B cell (primary cell): Measurements from ENCODE around the gene TNP2.

Source experiments
- EZH2 ChIP-seq: IDR thresholded peaks from 2 replicates; pipeline ENCODE4 v1.6.1; 2012; ENCODE audit warnings: borderline replicate concordance, low read depth, mild to moderate bottlenecking, moderate library complexity, low read length; ENCODE audit not compliant: insufficient read depth, poor library complexity, severe bottlenecking
- TF ChIP-seq, protein P1 (sequence below): fragments of 200-600 bp; IDR thresholded peaks from one replicate; pipeline ENCODE4 v1.8.0; 2022; ENCODE audit warnings: antibody characterized with exemption, mild to moderate bottlenecking

DNA sequence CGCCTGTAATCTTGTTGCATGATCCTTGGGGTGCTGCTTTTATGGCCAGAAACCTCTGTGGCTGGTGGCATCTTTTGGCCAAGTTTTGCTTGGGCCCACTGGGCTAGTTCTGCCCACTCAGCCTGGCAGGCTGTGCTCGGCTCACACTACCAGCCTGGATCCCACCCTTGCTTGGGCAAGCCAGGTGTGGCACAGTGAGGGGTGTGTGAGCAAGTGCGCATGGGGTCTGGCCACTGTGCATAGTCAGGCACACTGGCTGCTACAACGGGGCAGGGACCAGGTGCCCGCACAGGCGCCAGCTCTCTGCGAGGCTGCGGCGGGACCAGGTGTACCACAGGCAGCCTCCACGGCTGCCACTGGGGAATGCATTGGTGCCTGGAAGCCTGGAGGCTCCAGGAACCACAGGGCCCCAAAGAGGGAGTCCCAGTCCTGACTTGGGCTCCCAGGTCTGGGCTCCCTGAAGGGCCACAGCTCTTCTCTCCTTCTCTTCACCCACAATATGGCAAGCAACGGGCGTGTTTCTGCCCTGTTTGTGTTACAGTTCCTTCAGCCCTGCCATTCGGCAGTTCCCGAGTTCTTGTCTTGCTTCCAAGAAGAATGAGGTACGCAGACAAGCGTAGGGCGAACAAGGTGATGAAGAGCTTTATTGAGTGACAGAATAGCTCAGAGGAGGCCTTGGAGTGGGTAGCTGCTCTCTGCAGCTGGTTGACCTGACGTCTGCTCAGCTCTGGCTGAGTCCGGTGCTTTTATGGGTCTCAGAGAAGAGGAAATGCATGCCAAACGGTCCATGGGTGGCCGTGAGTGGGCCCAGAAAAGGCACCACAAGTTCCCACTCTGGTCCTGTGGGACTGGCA, 38.7 kb upstream of the TNP2 start:
- TF ChIP-seq EZH2 = no peak
- TF ChIP-seq, protein P1, sequence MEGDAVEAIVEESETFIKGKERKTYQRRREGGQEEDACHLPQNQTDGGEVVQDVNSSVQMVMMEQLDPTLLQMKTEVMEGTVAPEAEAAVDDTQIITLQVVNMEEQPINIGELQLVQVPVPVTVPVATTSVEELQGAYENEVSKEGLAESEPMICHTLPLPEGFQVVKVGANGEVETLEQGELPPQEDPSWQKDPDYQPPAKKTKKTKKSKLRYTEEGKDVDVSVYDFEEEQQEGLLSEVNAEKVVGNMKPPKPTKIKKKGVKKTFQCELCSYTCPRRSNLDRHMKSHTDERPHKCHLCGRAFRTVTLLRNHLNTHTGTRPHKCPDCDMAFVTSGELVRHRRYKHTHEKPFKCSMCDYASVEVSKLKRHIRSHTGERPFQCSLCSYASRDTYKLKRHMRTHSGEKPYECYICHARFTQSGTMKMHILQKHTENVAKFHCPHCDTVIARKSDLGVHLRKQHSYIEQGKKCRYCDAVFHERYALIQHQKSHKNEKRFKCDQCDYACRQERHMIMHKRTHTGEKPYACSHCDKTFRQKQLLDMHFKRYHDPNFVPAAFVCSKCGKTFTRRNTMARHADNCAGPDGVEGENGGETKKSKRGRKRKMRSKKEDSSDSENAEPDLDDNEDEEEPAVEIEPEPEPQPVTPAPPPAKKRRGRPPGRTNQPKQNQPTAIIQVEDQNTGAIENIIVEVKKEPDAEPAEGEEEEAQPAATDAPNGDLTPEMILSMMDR = no peak
